ENCODE data around the gene IMPA2. TPM values are rescaled to one million over a fixed set of nuclear protein-coding genes. Genes with fewer than 3 reads are reported as not detected.
A peak's percentile ranks its signal among the peaks of the same experiment; 100 is the strongest.

The IMPA2 gene
- total RNA-seq, 6 experiments from 2014 or later: 32.3 to 51.1 (median 45.7) TPM

DNA sequence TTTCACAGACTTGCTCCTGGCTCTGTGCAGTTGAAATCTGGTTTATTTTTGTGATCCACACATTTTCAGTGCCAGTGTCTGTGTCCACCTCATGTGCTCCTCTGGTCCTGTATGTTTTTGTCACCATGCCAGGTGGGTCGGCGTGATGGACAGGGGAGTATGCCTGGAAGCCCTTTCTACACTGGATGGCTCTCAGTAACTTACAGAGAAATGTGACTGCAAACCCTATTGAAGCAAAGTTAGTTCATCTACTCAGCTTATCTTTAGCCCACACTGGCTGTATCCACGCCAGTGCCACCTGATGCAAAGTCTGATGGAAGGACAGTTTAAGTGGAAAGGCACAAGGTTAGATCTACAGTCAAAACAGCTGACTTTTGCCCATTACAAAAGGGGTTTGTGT, 4.3 kb downstream of the IMPA2 start:
- TF ChIP-seq POLR2A (IDR thresholded peaks at IDR 0.05): no peak
- TF ChIP-seq, protein P1, sequence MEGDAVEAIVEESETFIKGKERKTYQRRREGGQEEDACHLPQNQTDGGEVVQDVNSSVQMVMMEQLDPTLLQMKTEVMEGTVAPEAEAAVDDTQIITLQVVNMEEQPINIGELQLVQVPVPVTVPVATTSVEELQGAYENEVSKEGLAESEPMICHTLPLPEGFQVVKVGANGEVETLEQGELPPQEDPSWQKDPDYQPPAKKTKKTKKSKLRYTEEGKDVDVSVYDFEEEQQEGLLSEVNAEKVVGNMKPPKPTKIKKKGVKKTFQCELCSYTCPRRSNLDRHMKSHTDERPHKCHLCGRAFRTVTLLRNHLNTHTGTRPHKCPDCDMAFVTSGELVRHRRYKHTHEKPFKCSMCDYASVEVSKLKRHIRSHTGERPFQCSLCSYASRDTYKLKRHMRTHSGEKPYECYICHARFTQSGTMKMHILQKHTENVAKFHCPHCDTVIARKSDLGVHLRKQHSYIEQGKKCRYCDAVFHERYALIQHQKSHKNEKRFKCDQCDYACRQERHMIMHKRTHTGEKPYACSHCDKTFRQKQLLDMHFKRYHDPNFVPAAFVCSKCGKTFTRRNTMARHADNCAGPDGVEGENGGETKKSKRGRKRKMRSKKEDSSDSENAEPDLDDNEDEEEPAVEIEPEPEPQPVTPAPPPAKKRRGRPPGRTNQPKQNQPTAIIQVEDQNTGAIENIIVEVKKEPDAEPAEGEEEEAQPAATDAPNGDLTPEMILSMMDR (IDR thresholded peaks at IDR 0.05): no peak
- Histone ChIP-seq H3K9me3 (no peaks in the 10 kb centered on the region), H3K4me3 (no peak overlapping the region), H3K4me1 (peaks cover 0 to 28% (median 9%) of the 10 kb centered on the region in 4 donors), H3K27me3 (no peaks in the 10 kb centered on the region), H3K36me3 (no peaks in the 10 kb centered on the region), H3K27ac (no peak overlapping the region)
- 88% methylated on average over 2 of the region's 3 CpGs for WGBS (ENCODE audit: insufficient coverage, low coverage, low lambda C conversion rate, missing lambda C conversion rate)
- DNase-seq (no peak), ATAC-seq (no peak)
- intact Hi-C loops (cut with DNase I): no loop called here

DNA sequence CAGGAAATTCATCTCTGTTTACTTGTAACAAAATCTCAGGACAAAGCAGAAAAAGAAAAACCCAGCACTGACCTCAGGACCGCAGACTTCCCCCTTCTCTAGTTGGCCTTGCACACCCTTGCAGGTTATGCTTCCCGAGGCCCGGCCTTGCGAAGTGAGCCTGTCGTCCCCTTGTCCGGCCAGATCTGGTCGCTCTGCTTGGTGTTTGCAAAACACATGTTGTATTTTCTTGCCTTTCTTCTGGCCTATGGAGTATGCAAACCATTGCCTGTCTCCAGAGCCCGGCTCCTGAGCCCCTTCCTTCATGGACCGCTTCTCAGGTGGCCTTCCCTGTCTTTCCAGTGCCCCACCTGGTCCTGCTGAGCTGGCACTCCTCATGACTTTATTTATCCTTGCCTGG, 4.8 kb downstream of the IMPA2 start:
- TF ChIP-seq, protein P1 (IDR thresholded peaks at IDR 0.05): no peak
- no peak for TF ChIP-seq POLR2A (IDR thresholded peaks at IDR 0.05)
- Histone ChIP-seq H3K27me3 (no peaks in the 10 kb centered on the region), H3K9me3 (no peaks in the 10 kb centered on the region), H3K27ac (no peak overlapping the region), H3K4me1 (peaks cover 0 to 28% (median 9%) of the 10 kb centered on the region in 4 donors), H3K36me3 (no peaks in the 10 kb centered on the region), H3K4me3 (no peak overlapping the region)
- intact Hi-C loops (cut with DNase I): no loop called here
- 87% methylated on average over 5 of the region's 9 CpGs for WGBS (ENCODE audit: insufficient coverage, low coverage, low lambda C conversion rate, missing lambda C conversion rate)
- ATAC-seq (no peak), DNase-seq (no peak)

DNA sequence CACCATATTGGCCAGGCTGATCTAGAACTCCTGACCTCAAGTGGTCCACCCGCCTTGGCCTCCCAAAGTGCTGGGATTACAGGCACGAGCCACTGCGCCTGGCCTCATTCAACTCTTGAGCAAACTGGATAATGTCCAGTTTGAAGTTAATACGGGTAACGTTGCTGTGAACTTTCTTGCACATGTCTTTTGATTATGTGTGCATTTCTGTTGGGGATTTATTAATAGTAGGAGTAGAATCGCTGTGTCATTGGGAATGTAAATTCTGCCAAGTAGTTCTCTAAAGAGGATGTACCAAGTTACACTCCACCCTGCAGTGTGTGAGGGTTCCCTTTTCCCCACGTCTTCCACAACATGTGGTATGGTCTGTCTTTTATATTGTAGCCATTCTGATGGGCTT, 6.2 kb downstream of the IMPA2 start:
- H3K36me3 ChIP-seq: no peaks in the 10 kb centered on the region
- H3K27me3 ChIP-seq: no peaks in the 10 kb centered on the region
- DNase-seq (no peak), ATAC-seq (peak; percentile 20 to 48 (median 32))
- H3K4me1 ChIP-seq: peaks cover 0 to 23% (median 8%) of the 10 kb centered on the region in 4 donors
- no peak overlapping the region for H3K27ac ChIP-seq
- no peak for TF ChIP-seq POLR2A (IDR thresholded peaks at IDR 0.05)
- TF ChIP-seq, protein P1 (IDR thresholded peaks at IDR 0.05): no peak
- intact Hi-C loops (cut with DNase I): no loop called here
- no peak overlapping the region for H3K4me3 ChIP-seq
- no peaks in the 10 kb centered on the region for H3K9me3 ChIP-seq
- WGBS (ENCODE audit: insufficient coverage, low coverage, low lambda C conversion rate, missing lambda C conversion rate): 21% methylated on average over 6 of the region's 7 CpGs

GRCh38 chr18:11989174-11989573, 7.9 kb downstream of the IMPA2 start:
- ATAC-seq (no peak), DNase-seq (no peak)
- no peak overlapping the region for H3K27ac ChIP-seq
- intact Hi-C loops (cut with DNase I): no loop called here
- no peaks in the 10 kb centered on the region for H3K36me3 ChIP-seq
- no peaks in the 10 kb centered on the region for H3K27me3 ChIP-seq
- H3K9me3 ChIP-seq: no peaks in the 10 kb centered on the region
- H3K4me1 ChIP-seq: peaks cover 0 to 11% (median 0%) of the 10 kb centered on the region in 4 donors
- TF ChIP-seq POLR2A (IDR thresholded peaks at IDR 0.05): no peak
- H3K4me3 ChIP-seq: no peak overlapping the region
- WGBS (ENCODE audit: insufficient coverage, low coverage, low lambda C conversion rate, missing lambda C conversion rate): 56% methylated on average over 3 of the region's 8 CpGs

DNA sequence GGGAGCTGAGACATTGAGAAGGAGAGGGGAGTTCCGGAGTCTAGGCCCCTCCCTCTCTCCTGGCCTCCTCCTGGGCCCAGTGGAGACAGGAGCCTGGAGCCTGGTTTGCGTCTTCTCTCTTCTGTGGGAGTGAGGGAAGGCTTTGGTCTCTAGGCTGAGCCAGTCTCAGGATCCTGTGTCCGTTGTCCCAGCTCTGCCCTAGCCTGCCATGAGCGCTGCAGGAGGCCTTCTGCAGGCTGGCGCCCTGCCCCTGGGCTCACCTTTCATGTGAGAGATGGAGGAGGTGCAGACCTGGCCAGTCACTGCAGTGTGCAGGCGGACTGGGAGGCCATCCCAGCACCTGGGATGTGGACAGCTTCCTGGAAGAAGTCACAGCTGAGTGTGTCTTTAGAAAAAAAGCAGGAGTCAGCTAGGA, 8.7 kb downstream of the IMPA2 start:
- peak; percentile 69 to 73 (median 70) for DNase-seq
- intact Hi-C loops (cut with DNase I): loop anchor here in 1 of 2 donors (10.0 kb wide), 1 partner anchor 55 kb away; no protein-coding TSS in a partner anchor
- H3K27ac ChIP-seq: no peak overlapping the region

More for the DNA sequence above, 8.7 kb downstream of the IMPA2 start:
- H3K4me3 ChIP-seq: no peak overlapping the region
- peak; percentile 54 to 71 (median 65) for ATAC-seq
- H3K36me3 ChIP-seq: no peaks in the 10 kb centered on the region
- 60% methylated on average over 1 of the region's 6 CpGs for WGBS (ENCODE audit: insufficient coverage, low coverage, low lambda C conversion rate, missing lambda C conversion rate)
- peaks cover 0 to 16% (median 0%) of the 10 kb centered on the region in 4 donors for H3K4me1 ChIP-seq
- H3K27me3 ChIP-seq: no peaks in the 10 kb centered on the region
- no peaks in the 10 kb centered on the region for H3K9me3 ChIP-seq
- TF ChIP-seq POLR2A (IDR thresholded peaks at IDR 0.05): no peak
- TF ChIP-seq, protein P1 (IDR thresholded peaks at IDR 0.05): no peak

Measured in right lobe of liver (tissue), 6 donors.